GM19468 (cell line): Measurements from ENCODE around the gene SYNM.

Source experiments
- ATAC-seq: cut with Tn5 transposase; IDR thresholded peaks from one replicate; pipeline ENCODE4 v1.9.1; 2021; ENCODE audit warnings: mild to moderate bottlenecking, moderate library complexity, moderate number of reproducible peaks; ENCODE audit not compliant: unreplicated experiment; ENCODE audit errors: extremely low read depth

SYNM gene

DNA sequence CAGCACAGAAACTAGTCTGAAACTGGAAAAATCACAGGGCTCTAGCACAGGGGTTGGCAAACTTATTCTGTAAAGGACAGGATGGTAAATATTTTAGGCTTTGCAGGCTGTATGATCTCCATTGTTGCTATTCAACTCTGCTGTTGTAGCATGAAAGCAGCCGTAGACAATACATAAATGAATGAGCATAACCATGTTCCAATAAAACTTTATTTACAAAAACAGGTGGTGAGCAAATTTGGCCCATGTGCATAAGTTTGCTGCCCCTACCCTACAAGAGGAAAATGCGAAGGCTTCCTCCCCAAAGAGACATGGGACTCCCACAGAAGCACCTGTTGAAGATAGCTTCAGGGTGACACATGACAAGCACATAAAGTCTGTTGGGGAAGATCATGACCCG, 59.2 kb downstream of the SYNM start:
- ATAC-seq, result no peak

DNA sequence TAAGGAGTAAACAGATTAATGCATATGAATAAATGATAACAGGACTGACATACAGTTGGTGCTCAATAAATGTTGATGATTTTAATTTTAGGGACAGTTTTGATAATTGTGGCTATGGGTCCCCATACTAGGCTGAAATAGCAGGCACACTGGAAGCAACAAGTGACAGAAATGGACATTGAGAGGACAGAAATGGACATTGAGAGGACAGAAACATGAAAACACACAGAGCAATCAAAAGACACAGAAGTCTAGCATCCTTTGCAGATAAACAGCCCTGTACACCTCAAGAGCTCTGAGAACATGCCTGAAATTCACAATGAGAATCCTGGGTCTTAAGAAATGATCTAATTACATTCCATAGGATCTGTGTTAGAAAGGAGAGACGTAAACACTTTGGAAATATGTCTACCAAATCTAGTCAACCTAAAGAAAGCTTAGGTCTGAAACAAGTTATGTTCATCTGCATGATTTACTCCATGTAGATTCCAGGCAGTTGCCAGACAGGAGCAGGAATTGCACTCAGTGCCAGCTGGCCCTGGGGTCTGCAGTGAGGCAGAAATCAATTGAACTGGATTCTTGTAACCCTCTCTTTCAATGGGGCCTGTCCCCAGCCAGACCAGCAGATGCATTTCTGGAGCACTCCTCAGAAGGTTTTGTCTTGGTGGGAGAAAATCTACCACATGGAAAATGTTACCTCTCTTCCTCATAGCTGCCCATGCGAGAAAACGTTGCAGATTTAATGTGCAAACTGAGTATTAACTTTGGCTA, 60.3 kb downstream of the SYNM start:
- ATAC-seq, result no peak

DNA sequence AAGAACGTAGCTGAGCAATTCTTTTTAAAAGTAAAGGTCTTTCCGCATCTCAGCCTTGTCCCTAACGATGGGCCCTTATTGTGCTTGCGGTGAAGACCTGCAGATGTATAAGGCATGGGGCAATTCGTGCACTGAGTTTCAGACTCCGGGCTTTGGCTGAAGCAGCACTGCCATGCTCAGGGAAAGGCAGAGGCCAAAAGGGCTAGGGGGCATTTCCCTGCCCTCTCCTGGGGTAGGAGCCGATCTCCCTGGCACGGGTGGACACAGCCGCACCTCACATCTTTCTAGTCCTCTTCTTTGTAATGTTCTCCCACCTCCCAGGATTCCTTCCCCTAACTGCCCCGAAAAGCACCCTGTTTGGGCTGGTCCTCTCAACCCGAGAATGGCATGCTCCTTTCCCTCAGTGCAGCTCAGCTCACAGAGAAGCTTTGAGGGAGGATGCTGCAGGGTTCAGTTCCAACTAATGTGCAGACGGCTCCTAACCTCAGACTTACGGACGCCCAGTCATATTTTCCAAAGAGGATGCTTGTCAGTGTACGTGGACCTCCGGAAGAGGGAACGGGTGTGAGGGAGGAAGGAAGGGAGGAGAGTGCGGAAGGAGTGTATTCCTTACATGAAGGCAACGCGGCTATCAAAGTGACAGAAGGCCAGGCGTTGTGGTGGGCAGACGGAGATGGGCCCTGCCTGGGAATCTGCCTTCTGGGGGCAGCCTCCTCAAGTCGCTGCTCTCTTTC, 61.2 kb downstream of the SYNM start:
- ATAC-seq, result no peak

DNA sequence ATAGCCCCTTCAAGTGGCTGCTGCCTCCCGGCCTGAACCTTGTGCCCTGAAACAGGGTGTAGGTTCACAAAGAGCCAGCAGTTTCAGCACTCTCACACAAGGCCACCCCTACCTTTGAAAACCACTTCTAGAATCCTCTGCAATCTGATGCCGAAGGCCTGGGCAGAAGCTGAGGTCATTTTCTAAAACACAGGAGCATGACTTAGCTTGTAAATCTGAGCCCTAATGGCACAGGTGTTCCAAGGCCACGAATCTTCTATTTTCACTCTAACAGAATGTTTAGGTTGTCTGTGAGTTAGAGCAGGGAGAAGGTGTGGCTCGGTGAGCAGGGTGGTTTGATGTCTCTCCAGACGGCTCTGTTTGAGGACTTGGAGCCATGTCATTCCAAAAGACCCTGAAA, 62.3 kb downstream of the SYNM start:
- ATAC-seq, result no peak

DNA sequence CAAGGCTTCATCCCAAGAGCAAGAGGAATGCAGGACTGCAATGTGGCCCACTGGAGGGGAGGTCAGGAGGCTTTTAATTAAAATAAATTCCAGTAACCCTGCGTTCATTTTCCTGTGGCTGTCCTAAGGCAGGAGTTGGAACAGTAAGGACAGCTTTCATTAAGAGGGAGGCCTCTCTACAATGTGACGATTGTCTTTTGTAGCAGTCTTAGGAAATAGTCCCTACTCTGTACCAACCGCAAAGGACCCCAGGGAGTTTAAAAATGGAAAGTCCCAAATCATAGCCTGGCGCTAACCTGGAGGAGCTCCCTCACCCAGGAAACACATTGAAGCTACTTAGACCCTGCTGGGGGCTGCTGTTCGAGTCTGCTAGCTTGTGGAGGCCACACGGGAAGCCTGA, 62.8 kb downstream of the SYNM start:
- ATAC-seq, result no peak

DNA sequence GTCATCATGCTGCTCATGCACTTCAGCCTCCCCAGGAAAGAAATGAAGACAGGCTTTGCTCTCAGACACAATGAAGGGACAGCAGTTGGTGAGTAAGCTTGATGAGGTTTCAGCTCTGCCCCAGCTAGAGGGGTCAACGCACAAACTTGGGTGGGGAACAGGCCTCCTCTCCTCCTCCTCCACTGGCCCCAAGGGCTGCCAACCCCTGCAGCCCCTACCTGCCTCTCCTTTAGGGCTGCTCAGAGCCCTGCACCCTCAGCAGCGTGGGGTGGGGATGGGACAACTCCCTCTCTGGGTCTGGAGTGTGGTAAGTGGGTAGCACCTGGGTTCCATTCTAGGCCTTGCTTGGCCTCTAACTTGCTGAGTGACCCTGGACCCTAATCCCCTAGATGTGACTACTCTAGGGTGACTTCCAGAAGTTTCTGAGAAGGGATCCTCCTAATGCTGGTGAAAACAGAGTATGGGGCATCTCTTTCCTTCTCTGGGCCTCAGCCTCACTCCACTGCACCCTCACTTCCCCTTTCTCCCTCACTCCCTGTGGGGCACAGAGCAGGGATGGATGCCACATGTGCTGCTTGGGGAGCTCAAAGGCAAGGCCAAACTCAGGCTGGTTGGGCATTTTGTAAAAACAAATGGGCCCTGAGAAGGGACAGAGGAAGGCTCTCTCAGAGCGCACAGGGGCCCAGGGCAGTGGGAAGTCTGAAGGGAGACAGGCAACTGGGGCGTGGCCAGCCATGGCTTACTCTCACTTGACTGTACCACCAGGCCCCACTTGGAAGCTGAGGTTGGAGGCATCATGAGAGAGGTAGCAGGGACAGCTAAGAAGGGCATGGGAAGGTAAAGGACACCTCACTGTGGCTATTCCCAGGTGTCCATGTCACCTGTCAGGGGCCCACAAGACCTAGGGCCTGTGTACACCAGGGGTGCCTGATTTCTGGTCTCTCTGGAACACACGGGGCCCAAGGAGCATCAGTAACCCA, 64.0 kb downstream of the SYNM start:
- no peak for ATAC-seq

DNA sequence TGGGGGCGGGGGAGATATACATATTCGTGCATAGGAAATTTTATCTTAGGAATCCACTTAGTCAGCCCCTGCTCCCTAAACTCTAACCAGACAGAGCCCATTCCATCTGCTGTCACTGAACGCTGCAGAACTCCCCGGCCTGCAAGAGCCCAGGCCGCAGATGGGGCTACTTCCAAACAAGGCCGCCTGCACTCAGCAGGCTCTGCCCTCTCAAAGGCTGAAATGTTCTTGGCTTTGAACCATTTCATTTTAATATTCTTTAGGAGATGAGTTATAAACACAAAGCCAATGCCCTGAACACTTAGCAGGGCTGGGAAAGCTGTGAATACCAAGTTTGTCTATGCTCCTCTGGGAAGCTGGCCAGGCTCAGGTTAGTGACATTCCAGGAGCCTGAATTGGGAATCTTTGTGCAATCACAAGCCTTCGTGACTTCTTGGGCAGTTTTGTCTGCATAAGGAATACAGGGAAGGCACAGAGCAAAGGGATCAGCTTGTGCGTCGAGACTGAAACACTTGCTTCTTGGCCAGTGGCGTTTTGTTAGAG, 65.0 kb downstream of the SYNM start:
- ATAC-seq, result no peak

DNA sequence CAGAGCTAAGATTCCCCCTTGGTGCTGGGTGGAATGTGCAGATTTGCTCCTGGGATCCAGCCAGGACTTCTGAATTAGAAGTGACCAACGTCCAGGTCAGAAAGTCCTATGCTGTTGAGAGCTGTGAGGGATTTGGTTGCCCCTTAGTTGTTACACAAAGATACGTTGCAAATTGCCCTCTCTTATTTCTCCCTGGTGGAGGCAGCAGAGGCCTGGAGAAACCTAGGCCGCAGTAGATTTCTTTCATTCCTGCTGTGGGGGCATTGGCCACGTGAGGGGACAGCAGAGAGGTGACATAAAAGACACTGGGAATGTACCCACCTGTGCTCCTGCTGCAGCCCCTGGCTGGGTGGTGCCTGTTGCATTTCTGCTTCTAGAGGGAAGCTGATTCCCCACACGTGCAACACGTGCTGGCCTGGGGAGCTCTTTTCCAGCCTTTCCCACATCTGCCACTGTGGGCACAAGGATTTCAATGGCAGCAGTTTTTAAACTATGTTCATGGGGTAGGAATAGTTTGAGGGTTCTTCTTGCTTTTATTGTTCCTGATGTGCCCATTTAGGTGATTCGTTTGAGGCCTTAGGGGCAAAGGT, 65.7 kb downstream of the SYNM start:
- ATAC-seq, result no peak

DNA sequence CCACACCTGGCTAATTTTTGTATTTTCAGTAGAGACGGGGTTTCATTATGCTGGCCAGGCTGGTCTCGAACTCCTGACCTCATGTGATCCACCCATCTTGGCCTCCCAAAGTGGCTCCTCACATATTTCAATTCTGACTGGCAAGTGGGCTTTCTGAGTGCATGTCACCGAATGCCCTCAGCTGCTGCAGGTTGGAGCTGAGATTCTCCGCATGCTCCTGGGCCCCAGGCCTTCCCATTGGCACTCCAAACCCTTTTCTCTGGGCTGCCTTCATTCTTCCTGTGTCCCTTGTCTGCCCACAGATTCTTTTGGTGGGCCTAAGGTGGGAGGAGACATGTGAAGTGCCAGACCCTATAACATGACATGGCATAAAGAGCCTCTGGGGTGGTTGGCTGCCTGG, 67.3 kb downstream of the SYNM start:
- no peak for ATAC-seq

DNA sequence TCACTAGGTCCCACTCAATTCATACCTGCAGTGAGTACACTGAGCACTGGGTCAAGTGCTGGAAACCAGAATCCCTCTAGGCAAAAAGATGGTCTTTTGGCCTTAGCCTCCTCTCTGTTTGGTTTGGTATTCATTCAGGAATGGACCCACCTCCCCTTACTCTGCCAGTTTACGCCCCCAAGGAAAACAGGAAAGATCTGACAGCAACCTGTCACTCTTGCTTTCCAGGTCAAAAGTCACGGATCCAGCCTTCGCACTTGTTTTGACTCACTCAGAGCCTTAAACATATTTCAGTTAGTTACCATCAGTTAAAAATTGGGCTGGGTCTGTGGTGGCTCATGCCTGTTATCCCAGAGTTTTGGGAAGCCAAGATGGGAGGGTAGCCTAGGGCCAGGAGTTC, 68.1 kb downstream of the SYNM start:
- no peak for ATAC-seq

DNA sequence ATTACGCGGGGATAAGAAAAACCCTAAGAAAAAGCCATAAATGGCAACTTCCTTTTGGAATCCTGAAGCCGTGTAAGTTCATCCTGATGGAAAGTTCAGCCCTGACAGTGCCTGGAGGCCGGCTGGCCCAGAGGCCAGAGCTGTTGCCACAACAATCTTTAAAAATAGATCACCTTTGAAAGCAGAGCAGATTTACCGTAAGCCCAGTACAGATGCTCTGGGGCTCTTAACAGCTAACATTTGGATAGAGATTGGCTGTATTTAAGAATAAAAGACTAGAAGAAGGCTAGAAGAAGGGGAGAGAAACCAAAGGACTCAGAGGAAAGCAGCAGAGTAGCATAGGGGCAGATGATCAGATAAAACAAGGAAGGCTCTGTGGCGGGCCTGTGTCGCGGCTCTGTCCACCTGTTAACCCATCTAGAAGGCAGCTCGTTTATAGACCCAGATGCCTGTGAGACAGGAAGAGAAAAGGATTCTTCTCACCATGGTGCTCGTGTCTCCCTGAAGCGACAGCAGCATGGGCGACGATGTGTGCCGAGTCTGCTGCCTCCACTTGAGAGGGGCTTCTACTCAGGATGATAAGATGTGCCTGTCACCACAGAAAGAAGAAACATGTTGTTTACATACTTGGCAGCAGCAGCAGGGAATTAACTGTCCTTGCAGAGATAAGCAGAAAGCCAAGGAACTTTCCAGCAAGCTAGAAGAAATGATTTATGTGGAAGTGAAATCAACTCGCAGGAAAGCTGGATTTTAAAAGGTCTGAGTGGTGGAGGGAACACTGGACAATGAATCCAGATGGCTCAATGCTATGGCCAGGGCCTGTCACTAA, 69.9 kb downstream of the SYNM start:
- no peak for ATAC-seq

DNA sequence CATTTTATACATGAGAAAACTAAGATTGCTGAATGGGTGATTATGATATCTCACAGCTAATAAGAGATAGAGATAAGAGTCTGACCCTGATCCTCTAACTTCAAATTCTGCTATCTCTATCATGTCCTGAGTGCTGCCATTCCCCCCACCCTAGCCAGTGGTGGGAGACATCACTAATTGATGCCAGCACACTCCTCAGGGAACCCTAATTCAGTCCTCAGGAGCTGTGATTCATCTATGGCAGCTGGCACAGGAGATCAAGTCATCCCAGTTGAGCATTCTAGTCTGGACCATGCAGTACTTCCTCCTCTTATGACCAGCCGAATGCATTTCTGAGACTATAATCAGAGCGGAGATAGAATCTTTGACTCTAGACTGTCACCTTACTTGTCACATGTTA, 71.9 kb downstream of the SYNM start:
- no peak for ATAC-seq

DNA sequence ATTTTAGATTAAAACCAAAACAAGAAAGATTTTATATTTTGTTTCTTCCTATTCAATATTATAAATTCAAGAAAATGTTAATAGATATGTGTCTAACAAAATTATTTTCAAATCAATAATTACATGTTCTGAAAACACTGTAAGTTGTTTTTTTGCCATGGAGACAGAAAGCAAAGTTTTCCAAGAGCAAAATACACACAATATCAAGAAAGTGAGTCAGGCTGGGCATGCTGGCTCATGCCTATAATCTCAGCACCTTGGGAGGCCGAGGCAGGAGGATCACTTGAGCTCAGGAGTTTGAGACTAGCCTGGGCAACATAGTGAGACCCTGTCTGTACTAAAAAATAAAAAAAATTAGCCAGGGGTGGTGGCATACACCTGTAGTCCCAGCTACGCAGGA, 72.8 kb downstream of the SYNM start:
- no peak for ATAC-seq

DNA sequence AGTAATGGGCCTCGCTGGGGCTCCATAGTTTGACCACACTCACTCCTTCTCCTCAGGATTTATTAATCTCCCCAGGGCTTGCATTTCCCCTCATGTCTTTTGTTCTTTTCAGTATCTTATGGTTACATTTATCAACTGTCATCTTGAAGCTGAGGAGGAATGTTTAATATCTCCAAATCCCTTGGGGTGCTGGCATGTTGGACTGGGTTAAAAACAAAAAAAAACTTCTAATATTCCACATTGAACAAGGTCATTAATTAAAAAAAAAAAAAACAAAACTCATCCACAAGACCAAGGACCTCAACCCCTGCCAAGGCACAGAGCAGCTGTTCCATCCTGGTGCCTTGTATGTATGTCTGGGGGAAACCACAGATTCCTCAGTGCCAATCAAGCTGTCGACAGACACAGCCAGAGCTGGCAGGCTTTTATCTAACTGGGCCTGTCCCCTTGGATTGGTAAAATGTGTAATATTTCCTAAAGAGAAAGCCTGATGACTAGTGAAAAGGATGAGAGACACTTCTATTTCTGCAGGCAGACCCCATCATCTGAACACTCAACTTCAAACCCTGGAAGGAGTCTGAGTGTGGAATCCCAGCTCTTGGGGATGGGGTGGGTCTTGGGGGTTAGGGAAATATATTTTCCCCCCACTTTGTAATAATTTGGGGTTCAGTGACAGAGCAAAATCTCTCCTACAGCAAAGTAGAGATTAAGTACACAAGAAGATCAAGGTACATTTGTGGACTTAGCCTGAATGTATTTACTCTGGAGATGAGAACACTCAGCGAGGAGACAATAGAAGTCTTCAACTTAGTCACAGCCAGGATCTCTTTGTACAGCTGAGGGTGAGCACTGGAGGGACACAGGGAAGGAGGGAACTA, 75.4 kb downstream of the SYNM start:
- ATAC-seq, result no peak

DNA sequence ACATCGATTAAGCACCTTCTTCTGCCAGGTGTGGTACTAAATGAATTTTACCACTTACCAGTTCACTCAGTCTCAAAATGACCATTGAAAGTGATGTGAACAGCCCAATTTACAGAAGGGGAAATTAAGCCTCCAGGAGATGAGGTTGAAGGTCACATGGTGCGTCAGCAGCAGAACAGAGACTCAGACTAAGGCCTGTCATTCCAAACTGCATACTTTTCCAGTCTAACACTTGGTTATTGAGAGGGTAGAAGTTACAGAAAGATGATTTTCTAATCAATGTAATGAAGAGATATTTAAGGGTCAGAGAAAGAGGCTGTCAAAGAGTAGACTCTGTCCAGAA, 76.1 kb downstream of the SYNM start:
- no peak for ATAC-seq

DNA sequence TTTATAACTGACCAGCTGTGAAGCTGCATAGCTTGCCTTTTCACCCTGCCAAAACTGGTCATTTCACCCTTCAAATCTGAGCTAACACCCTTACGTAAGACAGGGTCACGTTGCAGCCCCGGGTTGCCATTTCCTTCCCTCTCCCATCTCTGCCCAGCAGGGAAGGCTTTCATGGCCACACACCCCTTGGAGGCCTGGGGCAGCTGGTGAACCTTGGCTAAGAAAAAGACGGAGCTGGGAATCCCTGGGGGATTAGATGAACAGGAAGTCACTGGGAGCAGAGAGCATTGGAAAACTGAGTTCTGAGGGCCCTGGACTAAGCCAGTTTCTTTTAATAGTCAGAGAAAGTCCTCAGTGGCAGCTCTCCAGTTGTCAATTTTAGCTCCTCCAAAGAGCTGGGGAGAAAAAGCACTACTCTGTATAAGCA, 76.7 kb downstream of the SYNM start:
- no peak for ATAC-seq

DNA sequence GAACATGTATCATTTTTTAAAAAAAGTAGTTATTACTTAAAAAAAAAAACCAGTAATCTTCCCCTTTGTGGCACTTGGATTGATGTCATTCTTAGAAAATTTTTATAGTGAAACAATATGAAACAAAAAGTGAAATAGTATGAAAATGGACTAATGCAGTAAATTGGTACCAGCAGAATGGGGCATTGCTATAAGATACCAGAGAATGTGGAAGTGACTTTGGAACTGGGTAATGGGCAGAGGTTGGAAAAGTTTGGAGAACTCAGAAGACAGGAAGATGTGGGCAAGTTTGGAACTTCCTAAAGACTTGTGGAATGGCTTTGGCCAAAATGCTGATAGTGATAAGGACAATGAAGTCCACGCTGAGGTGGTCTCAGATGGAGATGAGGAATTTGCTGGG, 77.9 kb downstream of the SYNM start:
- ATAC-seq, result no peak
